Spleen (tissue), 7 donors: ENCODE data around the gene PNMA8C.

ENCODE experiments used
- CTCF ChIP-seq, 11 experiments: fragments of 200-600 bp in 7 of 11; fragments of 450-650 bp in 4 of 11; sonication (generic) in 4 of 11; IDR thresholded peaks in 8 of 11; conservative IDR thresholded peaks in 3 of 11; 1 replicate in 7 of 11; 2 replicates in 4 of 11; pipeline versions ENCODE4 v1.4.0 to v1.8.0; 2016 to 2021; ENCODE audit warnings: antibody characterized with exemption in 11 of 11, inconsistent platforms in 4 of 11, mild to moderate bottlenecking in 1 of 11
- POLR2AphosphoS5 ChIP-seq, 3 donors: sonication (generic); formaldehyde crosslinking; IDR thresholded peaks; one replicate each; pipeline ENCODE4 v1.5.1; 2017; ENCODE audit warnings: antibody characterized with exemption in 3 of 3
- donor health status: DM: no; HTN: no; CAD: no; lungs with moderate emphysema.
- donor health status: DM: no; HTN: no; CAD: no.
- donor health status: DM: no; HTN: no; CAD: no.

GRCh38 chr19:46422344-46422743 lies 6.4 kb downstream of the PNMA8C start:
- TF ChIP-seq CTCF (IDR thresholded peaks at IDR 0.05 in 8 of 11, conservative IDR thresholded peaks at IDR 0.05 in 3 of 11) (no peak), POLR2AphosphoS5 (IDR thresholded peaks at IDR 0.05) (no peak)
